HG03060 (cell line): Measurements from ENCODE around the gene NAALADL2.
"Not testable (repeated sequence)": the region's sequence is repeated elsewhere in the genome, so short reads cannot be mapped to it uniquely, and the experiment has no call there.

Experiments used
- ATAC-seq: cut with Tn5 transposase; IDR thresholded peaks from one replicate; pipeline ENCODE4 v1.9.1; 2021; ENCODE audit warnings: low read depth, moderate number of reproducible peaks; ENCODE audit not compliant: unreplicated experiment

The NAALADL2 gene

DNA sequence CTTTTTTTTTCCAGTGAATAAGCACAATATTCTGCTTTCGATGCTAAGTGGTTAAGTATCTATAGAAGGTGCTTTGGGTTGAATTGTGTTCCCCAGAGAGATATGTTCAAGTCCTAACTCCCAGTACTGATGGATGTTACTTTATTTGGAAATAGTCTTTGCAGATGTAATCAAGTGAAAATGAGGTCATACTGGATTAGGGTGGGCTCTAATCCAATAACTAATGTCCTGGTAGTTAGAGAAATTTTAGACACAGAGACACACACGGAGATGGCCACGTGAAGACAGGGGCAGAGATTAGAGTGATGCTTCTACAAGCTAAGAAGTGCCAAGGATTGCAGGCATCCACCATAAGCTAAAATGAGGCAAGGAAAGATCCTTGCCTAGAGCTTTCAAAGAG, 662.3 kb downstream of the NAALADL2 start:
- no peak for ATAC-seq

DNA sequence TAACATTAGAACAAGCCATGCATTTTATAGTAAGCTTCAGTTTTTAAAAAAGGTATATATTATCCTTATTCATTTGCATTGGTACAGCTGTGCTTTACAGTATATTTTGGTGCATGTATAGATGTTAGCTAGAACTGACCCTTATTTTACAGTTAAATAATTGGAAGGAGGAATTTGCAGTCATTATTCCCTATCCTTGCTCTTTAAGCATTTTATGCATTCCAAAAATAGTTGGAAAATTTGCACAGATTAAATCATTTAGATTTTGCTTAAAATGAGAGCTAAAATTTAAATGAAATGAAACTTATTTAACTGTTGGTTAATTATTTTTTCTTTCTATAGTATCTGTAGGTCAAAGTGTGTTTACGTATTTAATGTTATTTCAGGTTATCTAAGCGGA, 667.1 kb downstream of the NAALADL2 start:
- no peak for ATAC-seq

DNA sequence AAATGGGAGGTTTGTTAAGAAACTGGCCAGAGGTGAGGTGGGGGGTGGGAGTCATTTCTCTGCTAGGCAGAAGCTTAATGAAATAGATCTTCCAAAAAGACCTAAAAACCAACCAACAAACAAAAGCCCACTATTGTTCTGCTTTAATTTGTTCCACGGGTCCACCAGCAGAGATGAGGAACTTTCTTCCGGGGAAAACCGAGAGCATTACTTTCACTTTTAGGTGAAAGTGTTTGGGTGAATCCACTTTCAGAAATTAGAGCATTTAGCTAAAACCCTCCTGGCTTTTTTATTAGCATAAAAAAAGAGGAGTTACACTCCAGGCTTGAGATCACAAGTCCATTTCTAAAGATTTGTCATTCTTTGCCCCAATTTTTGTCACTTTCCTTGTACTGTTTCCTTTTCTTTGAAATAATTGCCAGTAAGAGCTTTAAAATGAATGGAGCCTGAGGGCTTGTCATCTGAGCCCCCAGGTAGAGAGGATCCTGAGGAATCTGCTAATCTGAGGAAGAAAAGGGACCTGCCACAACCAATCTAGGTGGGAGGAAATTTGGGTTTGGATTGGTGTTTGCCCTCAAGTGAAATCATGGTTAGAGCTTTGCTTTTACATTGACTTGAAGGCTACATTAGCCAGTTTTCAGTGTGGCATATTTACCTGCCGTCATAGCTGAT, 667.6 kb downstream of the NAALADL2 start:
- ATAC-seq = no peak

DNA sequence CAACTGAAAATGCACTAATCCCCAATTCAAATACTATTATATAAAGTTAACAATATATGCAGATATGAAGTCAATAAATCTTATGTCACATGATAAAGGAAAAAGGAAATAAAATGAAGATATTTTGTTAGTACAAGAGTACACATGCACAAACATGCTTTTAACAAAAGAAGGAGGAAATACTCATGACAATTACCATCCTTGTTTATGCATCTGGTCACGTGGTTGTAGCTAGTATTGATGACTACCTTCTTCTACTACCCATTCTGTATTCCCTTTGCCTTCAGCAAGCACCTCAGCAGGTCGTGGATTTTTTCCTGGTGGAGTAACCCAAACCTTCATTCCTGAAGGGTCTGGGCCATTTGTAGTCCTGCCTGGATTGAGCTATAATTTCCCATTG, 669.6 kb downstream of the NAALADL2 start:
- not testable (repeated sequence) for ATAC-seq

DNA sequence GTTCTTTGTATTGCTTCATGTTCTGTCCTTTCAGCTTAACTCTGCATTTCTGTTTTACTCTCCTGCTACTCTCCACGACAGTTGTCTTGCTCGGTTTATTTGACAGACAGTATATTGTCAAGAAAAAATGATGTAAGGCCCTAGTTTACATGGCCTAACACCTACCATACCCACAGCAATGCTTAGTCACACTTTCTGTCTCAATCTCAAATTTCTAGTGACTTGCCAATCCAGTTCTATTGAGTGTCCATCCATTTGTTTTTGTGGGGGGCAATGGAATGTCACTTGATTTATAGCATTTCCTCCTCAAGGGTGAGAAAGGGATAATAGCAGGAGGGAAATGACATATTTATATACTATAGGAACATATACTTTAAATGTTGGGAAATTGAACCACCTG, 676.2 kb downstream of the NAALADL2 start:
- no peak for ATAC-seq

DNA sequence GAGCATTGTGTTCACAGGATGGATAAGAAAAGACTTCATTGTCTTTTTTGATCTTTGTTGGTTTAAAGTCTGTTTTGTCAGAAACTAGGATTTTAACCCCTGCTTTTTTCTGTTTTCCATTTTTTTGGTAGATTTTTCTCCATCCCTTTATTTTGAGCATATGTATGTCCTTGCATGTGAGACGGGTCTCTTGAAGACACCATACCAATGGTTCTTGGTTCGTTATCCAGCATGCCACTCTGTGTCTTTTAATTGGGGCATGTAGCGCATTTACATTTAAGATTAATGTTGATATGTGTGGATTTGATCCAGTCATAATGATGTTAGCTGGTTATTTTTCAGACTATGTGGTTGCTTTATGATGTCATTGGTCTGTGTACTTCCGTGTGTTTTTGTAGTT, 687.0 kb downstream of the NAALADL2 start:
- ATAC-seq = no peak

DNA sequence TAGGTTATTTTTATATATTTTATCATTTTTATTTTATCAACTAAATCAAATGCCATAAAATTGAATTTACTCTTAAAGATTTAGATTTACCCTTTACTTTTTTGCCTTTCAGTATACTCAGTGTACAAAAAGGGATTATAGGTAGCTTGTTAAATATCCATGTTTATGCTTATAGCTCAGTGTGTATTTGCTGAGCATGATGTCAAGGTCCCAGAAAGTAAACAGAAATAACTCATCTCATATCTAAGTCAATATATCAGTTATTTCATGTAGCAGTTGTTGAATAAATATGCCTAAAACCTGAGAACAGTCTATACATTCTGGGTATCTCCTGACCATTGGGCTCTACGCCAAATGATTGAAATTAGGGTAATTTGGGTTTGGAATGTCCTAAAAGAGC, 693.8 kb downstream of the NAALADL2 start:
- no peak for ATAC-seq

DNA sequence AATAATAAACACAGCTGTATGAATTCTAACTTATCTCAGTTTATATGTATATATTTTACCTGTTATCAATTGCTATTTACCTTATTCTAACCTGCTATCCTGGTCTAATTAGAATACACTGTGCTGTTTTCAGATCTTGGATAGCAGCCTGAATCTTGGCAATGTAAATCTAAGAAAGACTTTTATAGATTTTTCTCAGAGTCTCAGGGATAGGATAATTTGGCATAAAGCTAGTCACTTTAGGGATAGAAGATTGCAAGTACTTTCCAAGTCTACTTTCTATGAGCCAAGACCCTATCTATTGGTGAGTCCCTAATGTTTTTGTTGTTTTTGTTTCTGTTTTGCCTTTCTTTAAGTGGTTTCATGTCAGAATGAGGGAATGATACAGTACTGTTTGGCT, 695.7 kb downstream of the NAALADL2 start:
- no peak for ATAC-seq

DNA sequence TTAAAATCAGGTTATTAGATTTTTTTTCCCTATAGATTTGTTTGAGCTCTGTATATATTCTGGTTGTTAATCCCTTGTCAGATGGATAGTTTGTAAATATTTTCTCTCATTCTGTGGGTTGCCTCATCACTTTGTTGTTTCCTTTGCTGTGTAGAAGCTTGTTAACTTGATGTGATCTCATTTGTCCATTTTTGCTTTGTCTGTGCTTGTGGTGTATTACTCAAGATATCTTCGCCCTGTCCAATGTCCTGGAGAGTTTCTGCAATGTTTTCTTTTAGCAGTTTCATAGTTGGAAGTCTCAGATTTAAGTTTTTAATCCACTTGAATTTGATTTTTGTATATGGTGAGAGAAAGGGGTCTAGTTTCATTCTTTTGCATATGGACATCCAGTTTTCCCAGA, 699.1 kb downstream of the NAALADL2 start:
- ATAC-seq = no peak

DNA sequence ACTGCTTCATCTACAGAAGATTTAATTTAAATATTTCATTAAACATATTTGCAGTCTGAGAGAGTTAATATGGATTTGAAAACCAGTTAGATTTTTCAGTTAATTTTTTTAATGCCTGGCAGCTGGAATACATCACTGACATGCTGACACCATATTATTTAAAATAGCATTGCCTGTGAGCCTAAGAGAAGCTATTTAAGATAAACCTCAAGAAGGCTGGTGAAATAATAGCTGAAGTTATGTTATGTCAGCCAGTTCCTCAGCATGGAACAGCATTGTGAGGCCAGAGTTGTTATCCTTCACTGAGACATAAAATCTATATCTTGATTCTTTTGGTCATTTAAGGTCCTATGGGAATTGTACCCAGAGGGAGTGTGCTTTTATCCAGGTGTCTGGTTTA, 705.2 kb downstream of the NAALADL2 start:
- no peak for ATAC-seq

DNA sequence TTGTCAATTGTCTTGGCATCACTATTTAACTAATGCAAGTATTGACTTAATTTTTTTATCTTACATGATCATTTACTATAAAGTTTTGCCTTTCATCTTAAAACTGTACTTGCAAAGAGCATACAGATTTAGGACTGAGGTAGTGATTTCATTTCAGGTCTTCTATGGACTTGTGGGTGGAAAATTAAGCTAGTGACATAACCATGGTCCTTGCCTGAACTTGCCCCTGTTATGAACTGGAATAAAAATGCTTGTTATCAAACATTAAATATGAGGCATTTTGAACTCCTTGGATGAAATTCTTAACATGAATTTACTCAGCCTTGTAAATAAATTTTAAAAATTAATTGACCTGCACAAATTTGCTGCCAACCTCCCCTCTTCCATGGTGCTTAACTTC, 712.0 kb downstream of the NAALADL2 start:
- no peak for ATAC-seq

DNA sequence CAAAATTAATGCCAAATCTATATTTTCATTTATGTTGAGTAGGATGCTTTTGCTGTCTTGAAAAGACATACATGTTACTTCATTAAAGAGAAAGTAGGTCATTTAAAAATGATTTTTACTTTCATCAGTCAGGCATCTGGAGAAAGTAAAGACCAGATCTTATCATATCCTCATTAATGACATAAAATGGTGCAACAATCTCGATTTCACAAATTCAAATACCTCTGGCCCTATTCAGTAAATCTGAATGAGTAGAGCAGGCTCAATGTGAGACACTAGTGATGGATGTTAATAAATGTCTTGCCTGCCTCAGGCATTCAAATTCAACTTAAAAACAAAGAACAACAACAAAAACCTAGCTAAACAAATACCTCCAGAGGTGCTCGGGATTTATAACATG, 714.1 kb downstream of the NAALADL2 start:
- ATAC-seq = no peak

DNA sequence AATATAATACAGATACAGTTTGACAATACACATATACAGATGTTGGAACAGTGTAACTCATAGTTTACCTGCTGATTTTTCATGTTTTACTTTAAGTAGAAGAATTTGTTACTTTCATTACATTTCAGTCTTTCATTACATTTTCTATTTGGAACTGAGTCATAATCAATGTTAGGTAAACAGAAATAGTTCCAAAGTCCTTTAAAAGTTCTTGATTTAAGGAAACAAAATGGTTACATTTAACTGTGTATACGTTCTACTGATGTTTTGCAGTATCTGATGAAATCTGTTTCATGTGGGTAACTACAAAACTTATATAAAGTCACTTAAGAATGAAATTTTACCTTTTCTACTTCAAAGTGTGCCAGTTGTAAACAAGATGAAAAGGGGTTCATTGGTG, 721.2 kb downstream of the NAALADL2 start:
- no peak for ATAC-seq

DNA sequence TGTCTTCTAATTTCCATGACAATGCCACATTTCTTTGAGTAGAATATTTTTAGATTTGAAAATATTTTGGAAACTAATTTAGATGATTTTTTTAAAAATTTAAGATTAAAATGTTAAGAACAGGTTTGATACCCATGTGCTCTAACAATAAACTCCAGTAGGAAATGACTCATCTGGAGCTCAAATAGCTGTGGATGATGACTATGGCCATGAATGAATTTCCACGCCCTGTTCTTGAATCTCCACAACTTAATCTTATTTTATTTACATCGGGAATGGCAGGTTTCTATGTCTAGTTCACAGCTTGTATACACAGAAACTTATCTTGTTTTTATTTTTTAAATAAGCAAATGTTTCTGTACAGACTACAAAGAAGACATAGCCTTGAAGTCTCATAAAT, 726.8 kb downstream of the NAALADL2 start:
- ATAC-seq = no peak

DNA sequence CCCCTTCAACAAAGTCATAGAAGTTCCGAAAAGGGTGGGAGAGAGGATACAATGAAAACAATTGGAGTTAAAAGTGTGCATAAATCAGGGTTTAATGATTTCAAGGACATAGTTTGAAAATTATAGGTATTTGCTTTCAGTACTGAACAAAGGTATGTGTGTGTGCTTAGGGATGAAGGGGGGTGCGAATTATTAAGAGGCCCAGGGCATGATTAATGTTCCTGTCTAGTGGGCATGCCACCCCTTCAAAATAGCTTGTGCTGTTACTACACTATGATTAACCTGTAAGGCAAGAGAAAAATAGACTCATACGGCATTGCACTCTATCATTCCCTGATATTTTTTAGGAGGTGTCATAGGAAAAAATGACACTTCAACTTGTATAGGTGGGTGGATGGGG, 731.6 kb downstream of the NAALADL2 start:
- no peak for ATAC-seq

DNA sequence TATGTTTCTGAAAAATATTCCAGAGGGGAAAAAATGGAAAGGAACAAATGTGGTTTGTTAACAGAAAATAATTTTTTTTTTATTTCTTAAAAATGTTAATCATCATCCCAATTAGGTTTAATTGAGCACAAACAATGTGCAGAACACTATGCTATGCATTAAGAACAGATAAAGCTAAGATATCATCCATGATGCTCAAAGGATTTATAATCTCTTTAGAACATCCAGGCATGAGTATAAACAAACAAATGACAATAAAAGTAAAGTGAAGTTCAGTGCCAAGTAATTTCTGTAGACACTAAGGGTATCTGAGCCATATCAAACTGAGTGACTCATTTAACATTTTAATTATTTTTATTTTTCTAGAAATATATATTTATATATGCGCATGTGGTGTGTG, 732.2 kb downstream of the NAALADL2 start:
- no peak for ATAC-seq

DNA sequence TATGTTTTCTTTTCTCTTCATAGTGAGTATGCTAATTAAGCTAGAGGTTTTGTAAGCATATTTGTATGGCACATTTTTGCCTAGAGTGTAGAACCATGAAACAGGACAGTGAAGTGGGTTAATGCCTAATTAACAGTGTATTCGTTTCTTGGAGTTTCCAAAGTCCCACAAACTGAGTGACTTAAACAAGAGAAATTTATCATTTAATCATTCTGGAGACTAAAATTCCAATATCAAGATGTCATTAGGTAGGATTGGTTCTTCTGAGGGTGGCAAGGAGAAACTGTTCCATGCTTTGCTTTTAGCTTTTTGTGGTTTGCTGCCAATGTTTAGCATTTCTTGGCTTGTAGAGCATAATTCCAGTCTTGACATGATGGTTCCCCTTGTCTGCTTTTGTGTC, 734.2 kb downstream of the NAALADL2 start:
- no peak for ATAC-seq

DNA sequence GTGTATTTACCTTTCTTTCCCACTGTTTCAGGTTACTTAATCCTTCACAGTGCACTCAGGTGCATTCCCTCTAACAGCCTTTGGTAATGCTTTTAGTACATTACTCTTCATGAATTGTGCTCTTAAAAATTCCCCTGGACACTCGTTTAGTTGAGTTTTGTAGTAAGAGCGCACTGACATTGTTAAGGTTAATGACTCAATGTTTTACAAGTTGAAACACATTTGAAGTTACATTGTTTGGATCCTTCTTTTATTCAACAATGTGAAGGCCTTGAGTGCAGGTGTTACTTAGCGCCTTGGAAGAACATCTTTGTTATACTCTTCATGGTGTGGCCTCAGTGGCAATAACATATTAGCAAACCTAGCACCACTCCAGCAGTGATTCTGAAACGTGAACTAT, 739.6 kb downstream of the NAALADL2 start:
- ATAC-seq = no peak

DNA sequence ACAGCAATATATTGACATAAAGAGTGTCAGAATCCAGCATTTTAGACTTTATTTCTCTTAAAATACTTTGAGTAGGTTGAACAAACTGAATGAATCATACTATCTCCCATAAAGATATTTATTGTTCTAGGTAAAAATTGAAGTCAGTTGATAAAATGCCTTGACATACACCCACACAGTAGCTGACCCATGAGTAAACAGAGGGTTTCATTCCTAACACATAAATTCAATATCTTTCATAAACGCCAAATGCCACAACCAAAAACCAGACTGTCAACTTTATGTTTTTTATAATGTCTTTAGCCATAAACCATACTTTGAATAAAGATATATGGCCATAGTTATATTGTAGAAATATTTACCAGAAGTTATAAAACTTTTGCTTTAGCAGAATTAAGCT, 742.4 kb downstream of the NAALADL2 start:
- ATAC-seq = no peak

DNA sequence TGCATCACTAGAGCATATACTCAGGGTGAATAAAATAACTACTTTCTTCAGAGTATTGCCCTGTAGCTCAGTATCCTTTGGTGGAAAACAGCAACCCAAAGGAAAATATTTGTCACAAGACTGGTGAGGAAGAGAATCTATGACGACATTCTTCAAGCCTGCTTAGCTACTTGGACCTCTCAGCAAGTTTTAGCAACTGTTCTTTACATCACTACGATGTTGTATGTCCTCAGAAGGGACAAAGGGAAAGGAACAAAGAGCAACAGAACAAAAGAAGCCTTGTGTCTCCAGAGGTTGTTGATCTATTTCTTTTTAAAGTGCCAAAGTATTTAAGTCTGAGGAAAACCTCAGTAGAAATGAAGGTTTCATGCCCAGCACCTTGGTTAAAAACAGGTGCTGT, 746.7 kb downstream of the NAALADL2 start:
- no peak for ATAC-seq

DNA sequence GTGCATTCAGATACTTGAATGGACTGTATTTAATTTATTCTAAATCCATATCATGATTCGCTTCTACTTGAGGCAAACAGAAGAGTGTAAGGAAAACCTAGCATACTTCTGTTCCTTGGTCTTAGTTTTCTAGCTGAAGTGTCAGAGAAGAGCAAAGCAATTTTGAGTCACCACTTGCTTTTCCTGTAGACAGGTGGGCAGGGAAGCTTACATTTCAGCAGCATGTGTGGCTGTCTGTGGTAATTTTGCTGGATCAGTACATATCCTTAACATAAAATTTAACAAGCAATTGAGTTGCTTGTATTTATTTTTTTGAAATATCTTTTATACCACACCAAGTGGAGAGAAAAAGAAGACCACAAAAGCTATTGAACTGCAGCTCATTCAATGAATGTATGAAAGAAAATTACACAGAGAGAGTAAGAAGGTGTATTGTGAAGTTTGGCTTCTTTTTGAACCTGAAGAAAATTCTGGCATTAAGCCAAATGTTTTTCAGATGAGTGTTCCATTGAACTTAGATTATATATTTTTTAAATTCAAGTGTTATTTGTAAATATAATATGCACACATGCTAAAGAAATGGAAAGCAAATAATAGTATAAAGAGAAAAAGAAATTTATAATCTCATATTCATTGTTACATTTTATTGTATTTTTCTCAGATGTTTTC, 747.6 kb downstream of the NAALADL2 start:
- ATAC-seq = no peak

DNA sequence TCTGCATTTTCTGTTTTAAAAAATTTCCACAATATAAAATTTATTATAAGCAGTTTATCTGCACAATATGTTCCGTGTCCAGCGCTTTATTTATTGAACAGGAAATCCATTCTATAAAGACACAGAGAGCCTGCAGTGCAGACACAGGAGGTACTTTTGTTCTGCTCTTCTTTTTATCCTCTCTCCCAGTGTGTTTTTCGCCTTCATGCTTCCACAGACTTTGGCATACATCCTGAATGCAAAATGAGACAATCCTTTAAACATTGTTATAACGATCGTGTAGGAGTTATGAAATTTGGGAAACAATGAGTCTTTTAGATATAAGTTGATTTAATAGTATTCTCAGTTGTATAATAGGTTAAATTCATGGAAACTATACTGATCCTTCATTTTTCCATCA, 749.2 kb downstream of the NAALADL2 start:
- no peak for ATAC-seq

DNA sequence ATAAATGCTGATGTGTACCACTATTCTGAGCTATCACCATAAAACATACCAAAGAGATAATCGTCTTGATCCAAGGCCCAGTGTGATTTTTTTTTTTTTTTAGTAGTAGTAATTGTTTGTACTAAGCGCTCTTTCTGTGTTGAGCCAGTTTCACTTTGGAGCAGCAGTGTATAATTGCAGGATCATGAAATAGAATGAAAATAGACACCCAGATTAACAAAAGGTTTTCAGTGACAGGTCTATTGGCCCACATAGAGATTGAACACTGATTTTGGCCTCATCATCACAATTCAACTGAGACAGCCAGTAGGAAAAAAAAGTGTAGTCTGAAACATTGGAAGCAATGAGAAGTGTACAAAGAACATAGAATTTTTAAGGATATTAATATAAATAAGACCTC, 749.8 kb downstream of the NAALADL2 start:
- no peak for ATAC-seq
